SK-MEL-5 (cell line): ENCODE measurements around the gene ALDH1B1. TPM values are rescaled to one million over a fixed set of nuclear protein-coding genes. Genes with fewer than 3 reads are reported as not detected.
"Not testable (repeated sequence)": the region's sequence is repeated elsewhere in the genome, so short reads cannot be mapped to it uniquely, and the experiment has no call there.

Experiments
- DNase-seq: peaks from one replicate; pipeline ENCODE4 v3.0.0-alpha.2; 2016; ENCODE audit warnings: low read depth, low spot score
- in situ Hi-C: cut with HindIII; loops from 2 replicates; pipeline ENCODE4 v1.10.0; 2016; ENCODE audit warnings: low sequenced_read_pairs, high pct_unique_total_duplicates, low pct_unique_long_range_greater_than_20kb
- total RNA-seq: library from RNA; depleted of rRNA; stranded (reverse); fragments of >200 nt; shearing (Covaris generic); gene quantifications from 2 replicates; pipeline ENCODE4 v1.2.3, GENCODE V29; 2014

ALDH1B1 gene
- total RNA-seq, 1 experiment from 2014 or later: 50.2 TPM

GRCh38 chr9:38395653-38396370 lies 3.3 kb downstream of the ALDH1B1 start:
- in situ Hi-C loops: no loop called here
- DNase-seq: no peak

- in situ Hi-C loops: no loop called here
Observed at GRCh38 chr9:38396371-38396671, 3.8 kb downstream of the ALDH1B1 start.

GRCh38 chr9:38399191-38399590 lies 6.7 kb downstream of the ALDH1B1 start:
- DNase-seq, in situ Hi-C loops: not testable (repeated sequence)

More at GRCh38 chr9:38396371-38396671, 3.8 kb downstream of the ALDH1B1 start:
- no peak for DNase-seq

GRCh38 chr9:38401994-38402393 lies 9.5 kb downstream of the ALDH1B1 start:
- in situ Hi-C loops: no loop called here
- DNase-seq: no peak

- in situ Hi-C loops: no loop called here
- no peak for DNase-seq
Observed at GRCh38 chr9:38404314-38404713, 11.8 kb downstream of the ALDH1B1 start.

GRCh38 chr9:38405785-38406184 lies 13.3 kb downstream of the ALDH1B1 start:
- DNase-seq: no peak

GRCh38 chr9:38406476-38407186 lies 14.1 kb downstream of the ALDH1B1 start:
- DNase-seq: no peak
- in situ Hi-C loops: no loop called here

More at GRCh38 chr9:38405785-38406184, 13.3 kb downstream of the ALDH1B1 start:
- in situ Hi-C loops: no loop called here

GRCh38 chr9:38408719-38409118 lies 16.2 kb downstream of the ALDH1B1 start:
- in situ Hi-C loops: no loop called here
- DNase-seq: no peak

GRCh38 chr9:38412751-38413150 lies 20.2 kb downstream of the ALDH1B1 start:
- in situ Hi-C loops: no loop called here
- DNase-seq: no peak

GRCh38 chr9:38413283-38413682 lies 20.8 kb downstream of the ALDH1B1 start:
- no peak for DNase-seq
- in situ Hi-C loops: no loop called here

- in situ Hi-C loops: no loop called here
- DNase-seq: no peak
Observed at GRCh38 chr9:38414040-38414723, 21.7 kb downstream of the ALDH1B1 start.

- in situ Hi-C loops: no loop called here
- no peak for DNase-seq
Observed at GRCh38 chr9:38415856-38416255, 23.4 kb downstream of the ALDH1B1 start.

GRCh38 chr9:38416461-38416860 lies 24.0 kb downstream of the ALDH1B1 start:
- DNase-seq: no peak
- in situ Hi-C loops: no loop called here

- in situ Hi-C loops: no loop called here
- DNase-seq: peak; percentile 71
Observed at GRCh38 chr9:38417003-38417945, 24.8 kb downstream of the ALDH1B1 start.

GRCh38 chr9:38418366-38418765 lies 25.9 kb downstream of the ALDH1B1 start:
- no peak for DNase-seq
- in situ Hi-C loops: no loop called here

- no peak for DNase-seq
- in situ Hi-C loops: no loop called here
Observed at GRCh38 chr9:38419181-38419580, 26.7 kb downstream of the ALDH1B1 start.

- in situ Hi-C loops: no loop called here
- peak; percentile 31 for DNase-seq
Observed at GRCh38 chr9:38421498-38422211, 29.2 kb downstream of the ALDH1B1 start.
